GM19043 (cell line): ENCODE data around the gene PJA2.
"Not testable (repeated sequence)": the region's sequence is repeated elsewhere in the genome, so short reads cannot be mapped to it uniquely, and the experiment has no call there.

Experiments
- ATAC-seq: cut with Tn5 transposase; IDR thresholded peaks from one replicate; pipeline ENCODE4 v1.9.1; 2021; ENCODE audit warnings: low read depth; ENCODE audit not compliant: unreplicated experiment

PJA2 gene

GRCh38 chr5:109310315-109310714 lies 99.5 kb downstream of the PJA2 start:
- ATAC-seq: no peak

- no peak for ATAC-seq
These were observed 100.3 kb downstream of the PJA2 start for GRCh38 chr5:109309326-109310063.

- no peak for ATAC-seq
These were observed 101.8 kb downstream of the PJA2 start for GRCh38 chr5:109307951-109308350.

DNA sequence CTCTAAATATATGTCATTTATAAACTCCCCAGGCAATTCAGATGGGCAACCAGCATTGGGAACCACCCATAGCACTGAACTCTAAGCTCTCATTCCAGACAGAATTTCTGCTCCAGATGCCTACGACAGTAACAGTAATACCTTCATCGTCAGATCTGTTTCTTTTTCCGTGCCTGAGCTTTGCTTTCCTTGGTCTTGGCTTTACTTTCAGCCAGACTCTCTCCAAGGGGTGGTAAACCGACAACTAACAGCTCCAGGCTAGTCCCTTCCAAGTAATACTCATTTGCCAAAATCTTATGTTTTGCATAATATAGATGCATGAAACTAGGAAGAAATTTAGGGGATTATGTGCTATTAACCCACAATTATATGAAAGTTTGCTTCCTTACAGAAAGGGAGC lies 102.3 kb downstream of the PJA2 start:
- ATAC-seq: no peak

DNA sequence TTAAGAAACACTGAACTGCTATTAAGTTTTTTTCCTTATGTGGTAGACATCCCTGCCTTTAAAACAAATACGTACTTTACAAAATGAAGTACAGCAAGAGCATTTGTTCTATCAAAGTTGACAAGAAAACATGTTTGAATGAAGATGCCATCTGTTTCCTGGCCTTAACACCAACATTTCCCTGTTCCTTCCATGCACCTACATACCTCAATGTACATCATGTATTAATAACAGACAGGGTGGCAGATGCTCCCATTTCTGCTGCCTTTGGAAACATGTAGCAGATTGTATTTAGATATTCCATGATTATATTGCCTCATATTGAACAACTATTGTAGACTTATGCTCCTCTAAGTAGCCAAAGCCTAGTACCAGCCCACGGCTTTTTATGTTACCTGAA lies 104.4 kb downstream of the PJA2 start:
- no peak for ATAC-seq

GRCh38 chr5:109304309-109304708 lies 105.5 kb downstream of the PJA2 start:
- no peak for ATAC-seq

GRCh38 chr5:109300367-109300766 lies 109.4 kb downstream of the PJA2 start:
- no peak for ATAC-seq

DNA sequence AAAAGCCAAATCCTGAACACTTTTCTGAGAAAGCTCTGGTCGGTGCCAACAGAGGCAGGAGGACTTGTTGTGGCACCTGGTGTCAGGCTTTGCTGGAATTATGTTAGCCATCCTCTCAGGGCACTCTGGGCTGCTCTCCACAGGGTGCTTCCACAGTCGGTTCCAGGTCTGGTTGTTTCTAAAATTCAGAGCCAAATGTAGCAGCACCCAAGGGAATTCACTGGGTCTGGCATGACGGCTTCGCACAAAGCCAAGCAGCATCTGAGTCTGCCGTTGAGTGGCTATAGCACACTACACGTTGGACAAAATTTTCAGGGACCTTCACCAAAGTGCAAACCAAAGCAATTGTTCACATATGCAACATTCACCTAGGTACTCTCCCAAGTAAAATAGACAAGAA lies 110.2 kb downstream of the PJA2 start:
- ATAC-seq: no peak

GRCh38 chr5:109298794-109299193 lies 111.0 kb downstream of the PJA2 start:
- no peak for ATAC-seq

DNA sequence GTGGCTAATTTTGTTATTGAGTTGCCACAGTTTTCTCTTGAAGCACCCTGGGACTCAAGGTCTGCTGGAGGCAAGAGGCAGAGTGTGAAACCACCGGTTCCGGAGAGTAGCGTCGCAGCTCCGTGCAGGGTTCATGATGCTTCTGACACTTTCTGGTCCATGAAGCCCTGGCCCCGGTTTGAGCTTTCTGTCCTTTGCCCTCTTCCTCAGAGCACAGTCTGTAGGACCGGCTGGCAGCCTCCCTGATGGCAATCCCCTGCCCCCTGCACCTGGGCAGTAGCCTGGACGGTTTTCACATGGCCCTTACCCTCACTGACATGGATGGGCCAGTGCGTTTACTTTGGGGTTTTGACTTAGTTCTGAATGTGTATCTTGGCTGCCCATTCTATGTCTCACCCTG lies 111.9 kb downstream of the PJA2 start:
- ATAC-seq: no peak

GRCh38 chr5:109291090-109291489 lies 118.7 kb downstream of the PJA2 start:
- ATAC-seq: no peak

DNA sequence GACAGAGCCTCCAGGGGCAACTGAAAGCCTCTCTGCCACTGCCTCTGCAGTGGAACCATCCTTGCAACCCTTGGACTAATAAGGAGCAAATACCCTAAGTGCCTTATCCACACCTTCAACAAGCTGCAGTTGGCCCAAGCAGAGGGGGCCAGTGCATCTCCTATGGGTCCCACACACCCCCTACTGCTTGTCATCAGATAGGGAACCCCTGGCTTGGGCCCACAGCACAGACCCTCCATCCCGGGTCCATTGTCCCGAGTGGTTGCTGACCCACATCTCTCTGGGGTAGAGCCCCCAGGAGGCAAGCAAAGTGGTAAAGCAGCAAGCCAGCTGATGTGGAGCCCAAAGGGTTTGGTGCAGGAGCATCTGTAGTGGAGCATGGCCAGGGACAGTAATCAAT lies 119.5 kb downstream of the PJA2 start:
- no peak for ATAC-seq

DNA sequence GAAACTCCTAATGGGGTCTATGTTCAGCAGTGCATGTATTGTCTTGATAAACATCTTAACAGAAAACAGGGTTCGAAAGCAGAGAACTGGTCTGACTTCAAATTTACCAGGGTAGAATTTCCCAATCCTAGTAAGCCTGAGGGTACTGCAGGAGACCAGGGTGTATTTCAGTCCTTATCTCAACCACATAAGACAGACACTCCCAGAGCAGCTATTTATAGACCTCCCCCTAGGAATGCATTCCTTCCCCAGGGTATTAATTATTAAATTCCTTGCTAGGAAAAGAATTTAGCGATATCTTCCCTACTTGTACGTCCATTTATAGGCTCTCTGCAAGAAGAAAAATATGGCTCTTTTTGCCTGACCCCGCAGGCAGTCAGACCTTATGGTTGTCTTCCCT lies 123.1 kb downstream of the PJA2 start:
- not testable (repeated sequence) for ATAC-seq
